ENCODE data around the gene RELT. TPM values are rescaled to one million over a fixed set of nuclear protein-coding genes. Genes with fewer than 3 reads are reported as not detected.

Gene RELT
- total RNA-seq, 1 donor from 2014 or later, result 5.2 TPM

DNA sequence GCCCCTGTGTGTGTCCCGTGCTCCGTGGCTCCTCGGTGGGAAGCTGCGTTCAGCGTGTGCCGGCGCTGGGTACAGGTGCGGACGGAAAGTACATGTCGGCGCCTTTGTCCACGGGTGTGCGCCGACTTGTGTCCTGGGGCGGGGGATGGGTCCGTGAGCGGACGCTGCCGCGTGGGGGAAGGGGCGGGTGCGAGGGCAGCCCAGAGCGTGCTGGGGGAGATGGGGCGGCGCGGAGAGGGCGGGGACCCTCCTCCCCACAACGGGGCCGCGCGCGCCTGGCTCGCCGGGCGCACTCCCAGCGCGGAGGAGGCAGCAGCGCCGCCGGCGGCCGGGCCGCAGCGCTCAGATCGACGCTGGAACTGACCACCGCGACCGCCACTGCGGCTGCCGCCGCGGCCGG is 33.6 kb upstream of the RELT start:
- H3K4me2 ChIP-seq (ENCODE audit: low read length), result peak overlapping the region; percentile 68
- H3K27me3 ChIP-seq (ENCODE audit: insufficient read depth, low read length), result no peaks in the 10 kb centered on the region
- H3K9me3 ChIP-seq (ENCODE audit: insufficient read depth, low read depth, low read length), result no peaks in the 10 kb centered on the region
- no peaks in the 10 kb centered on the region for H3K36me3 ChIP-seq (ENCODE audit: insufficient read depth, low read length)
- peaks cover 15% of the 10 kb centered on the region for H3K4me1 ChIP-seq (ENCODE audit: insufficient read depth, low read length)
- FAIRE-seq, result no peak
- H3K36me3 Mint-ChIP-seq (ENCODE audit: low read depth, unreplicated experiment), result peaks cover 4% of the 10 kb centered on the region
- no peak overlapping the region for H2AFZ ChIP-seq (ENCODE audit: low read depth, low read length)
- H3K79me2 ChIP-seq (ENCODE audit: insufficient read depth, low read length), result peaks cover 94% of the 10 kb centered on the region
- H3K27ac ChIP-seq (ENCODE audit: low read depth, low read length), result no peak overlapping the region
- peak overlapping the region; percentile 78 for H3K27ac Mint-ChIP-seq (ENCODE audit: unreplicated experiment)
- H3K4me1 Mint-ChIP-seq (ENCODE audit: low read depth, unreplicated experiment), result peaks cover 17% of the 10 kb centered on the region
- no peaks in the 10 kb centered on the region for H3K9me3 Mint-ChIP-seq (ENCODE audit: unreplicated experiment)
- H3K4me3 ChIP-seq (ENCODE audit: insufficient read depth, low read depth, low read length), result no peak overlapping the region
- no peak for TF ChIP-seq EZH2 (IDR thresholded peaks at IDR 0.05; ENCODE audit: insufficient read depth, low read length)
- TF ChIP-seq, protein P1, sequence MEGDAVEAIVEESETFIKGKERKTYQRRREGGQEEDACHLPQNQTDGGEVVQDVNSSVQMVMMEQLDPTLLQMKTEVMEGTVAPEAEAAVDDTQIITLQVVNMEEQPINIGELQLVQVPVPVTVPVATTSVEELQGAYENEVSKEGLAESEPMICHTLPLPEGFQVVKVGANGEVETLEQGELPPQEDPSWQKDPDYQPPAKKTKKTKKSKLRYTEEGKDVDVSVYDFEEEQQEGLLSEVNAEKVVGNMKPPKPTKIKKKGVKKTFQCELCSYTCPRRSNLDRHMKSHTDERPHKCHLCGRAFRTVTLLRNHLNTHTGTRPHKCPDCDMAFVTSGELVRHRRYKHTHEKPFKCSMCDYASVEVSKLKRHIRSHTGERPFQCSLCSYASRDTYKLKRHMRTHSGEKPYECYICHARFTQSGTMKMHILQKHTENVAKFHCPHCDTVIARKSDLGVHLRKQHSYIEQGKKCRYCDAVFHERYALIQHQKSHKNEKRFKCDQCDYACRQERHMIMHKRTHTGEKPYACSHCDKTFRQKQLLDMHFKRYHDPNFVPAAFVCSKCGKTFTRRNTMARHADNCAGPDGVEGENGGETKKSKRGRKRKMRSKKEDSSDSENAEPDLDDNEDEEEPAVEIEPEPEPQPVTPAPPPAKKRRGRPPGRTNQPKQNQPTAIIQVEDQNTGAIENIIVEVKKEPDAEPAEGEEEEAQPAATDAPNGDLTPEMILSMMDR (IDR thresholded peaks at IDR 0.05; ENCODE audit: insufficient read depth, low read depth, low read length), result no peak
- no peak for DNase-seq (ENCODE audit: low read depth)
- peak overlapping the region; percentile 41 for H3K4me3 Mint-ChIP-seq (ENCODE audit: unreplicated experiment)
- peaks cover 96% of the 10 kb centered on the region for H4K20me1 ChIP-seq (ENCODE audit: insufficient read depth, low read length)
- no peaks in the 10 kb centered on the region for H3K27me3 Mint-ChIP-seq (ENCODE audit: low read depth, unreplicated experiment)
- H3K9ac ChIP-seq (ENCODE audit: low read length), result no peak overlapping the region

DNA sequence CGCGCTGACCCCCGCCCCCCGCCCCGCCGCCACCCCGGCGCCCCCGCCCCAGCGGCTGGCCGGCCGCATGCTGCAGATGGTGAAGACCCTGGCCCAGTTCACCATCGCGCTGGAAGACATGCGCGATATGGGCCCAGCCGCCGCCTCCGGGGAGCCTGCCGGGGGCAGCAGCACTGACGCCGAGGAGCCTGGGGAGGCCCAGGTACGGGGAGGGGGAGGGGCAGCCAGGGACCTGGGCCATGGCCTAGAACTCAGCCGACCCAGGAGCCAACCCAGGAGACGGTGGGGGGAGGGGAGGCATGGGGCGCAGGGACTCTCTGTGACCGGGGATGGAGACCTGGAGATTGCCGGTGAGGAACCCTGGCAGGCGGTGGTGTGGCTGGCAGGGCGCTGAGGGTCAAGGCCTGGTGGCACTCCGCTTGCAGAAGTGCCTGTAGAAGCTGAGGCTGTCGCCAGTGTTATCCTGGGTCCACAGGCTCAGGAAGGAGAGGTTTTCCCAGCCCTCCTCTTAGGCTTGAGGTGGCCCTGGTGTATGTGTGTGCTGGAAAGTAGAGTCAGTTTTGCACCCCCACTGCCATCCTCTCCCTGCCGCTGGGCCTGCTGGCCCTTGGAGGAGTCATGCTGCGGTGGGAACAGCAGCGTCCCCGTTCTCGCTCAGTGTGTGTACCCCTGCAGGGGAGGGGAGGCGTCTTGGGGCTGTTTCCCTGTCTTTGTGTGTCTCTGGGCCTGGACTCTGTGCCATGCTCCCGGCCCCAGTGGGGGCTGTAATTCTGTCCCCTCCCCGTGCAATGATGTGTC is 32.9 kb upstream of the RELT start:
- H3K9me3 Mint-ChIP-seq (ENCODE audit: unreplicated experiment), result no peaks in the 10 kb centered on the region
- peak overlapping the region; percentile 70 for H3K4me3 Mint-ChIP-seq (ENCODE audit: unreplicated experiment)
- no peak overlapping the region for H2AFZ ChIP-seq (ENCODE audit: low read depth, low read length)
- peaks cover 94% of the 10 kb centered on the region for H3K79me2 ChIP-seq (ENCODE audit: insufficient read depth, low read length)
- no peak overlapping the region for H3K4me3 ChIP-seq (ENCODE audit: insufficient read depth, low read depth, low read length)
- H3K36me3 Mint-ChIP-seq (ENCODE audit: low read depth, unreplicated experiment), result peaks cover 4% of the 10 kb centered on the region
- H3K36me3 ChIP-seq (ENCODE audit: insufficient read depth, low read length), result peaks cover 2% of the 10 kb centered on the region
- TF ChIP-seq EZH2 (IDR thresholded peaks at IDR 0.05; ENCODE audit: insufficient read depth, low read length), result no peak
- TF ChIP-seq, protein P1 (IDR thresholded peaks at IDR 0.05; ENCODE audit: insufficient read depth, low read depth, low read length), result no peak
- H3K27ac ChIP-seq (ENCODE audit: low read depth, low read length), result no peak overlapping the region
- H4K20me1 ChIP-seq (ENCODE audit: insufficient read depth, low read length), result peaks cover 96% of the 10 kb centered on the region
- no peaks in the 10 kb centered on the region for H3K27me3 ChIP-seq (ENCODE audit: insufficient read depth, low read length)
- H3K4me2 ChIP-seq (ENCODE audit: low read length), result peak overlapping the region; percentile 68
- no peak overlapping the region for H3K27ac Mint-ChIP-seq (ENCODE audit: unreplicated experiment)
- no peak for FAIRE-seq
- H3K4me1 ChIP-seq (ENCODE audit: insufficient read depth, low read length), result peaks cover 15% of the 10 kb centered on the region
- H3K9me3 ChIP-seq (ENCODE audit: insufficient read depth, low read depth, low read length), result no peaks in the 10 kb centered on the region
- DNase-seq (ENCODE audit: low read depth), result no peak
- H3K4me1 Mint-ChIP-seq (ENCODE audit: low read depth, unreplicated experiment), result peaks cover 15% of the 10 kb centered on the region
- H3K9ac ChIP-seq (ENCODE audit: low read length), result no peak overlapping the region
- H3K27me3 Mint-ChIP-seq (ENCODE audit: low read depth, unreplicated experiment), result no peaks in the 10 kb centered on the region

DNA sequence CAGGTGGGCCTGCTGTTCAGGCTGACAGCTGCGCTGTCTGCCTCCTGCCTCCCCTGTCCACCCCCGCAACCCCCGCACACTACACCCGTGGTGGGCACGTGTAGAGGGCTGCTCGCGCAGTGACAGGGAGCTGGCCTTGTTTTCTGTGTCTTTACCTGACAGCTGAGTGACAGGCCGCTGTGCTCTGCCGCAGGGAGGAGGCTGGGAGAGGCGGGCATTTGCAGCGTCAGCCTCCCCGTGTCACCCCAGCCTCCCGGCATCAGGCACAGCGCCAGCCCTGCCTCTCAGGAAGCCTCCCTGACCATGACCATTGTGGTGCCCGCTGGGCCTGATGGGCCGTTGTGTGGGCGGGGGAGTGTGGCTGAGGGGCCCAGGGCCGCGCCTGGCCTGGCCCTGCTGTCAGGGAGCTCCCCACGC is 32.0 kb upstream of the RELT start:
- H3K4me3 Mint-ChIP-seq (ENCODE audit: unreplicated experiment), result no peak overlapping the region
- Histone ChIP-seq H3K36me3 (ENCODE audit: insufficient read depth, low read length) (peaks cover 4% of the 10 kb centered on the region), H3K9ac (ENCODE audit: low read length) (peak overlapping the region; percentile 9), H4K20me1 (ENCODE audit: insufficient read depth, low read length) (peaks cover 96% of the 10 kb centered on the region), H3K4me1 (ENCODE audit: insufficient read depth, low read length) (peaks cover 15% of the 10 kb centered on the region), H3K9me3 (ENCODE audit: insufficient read depth, low read depth, low read length) (no peaks in the 10 kb centered on the region), H3K27me3 (ENCODE audit: insufficient read depth, low read length) (no peaks in the 10 kb centered on the region), H3K27ac (ENCODE audit: low read depth, low read length) (no peak overlapping the region), H3K79me2 (ENCODE audit: insufficient read depth, low read length) (peaks cover 88% of the 10 kb centered on the region), H3K4me2 (ENCODE audit: low read length) (peak overlapping the region; percentile 52), H3K4me3 (ENCODE audit: insufficient read depth, low read depth, low read length) (no peak overlapping the region), H2AFZ (ENCODE audit: low read depth, low read length) (no peak overlapping the region)
- FAIRE-seq (no peak), DNase-seq (ENCODE audit: low read depth) (no peak)
- peaks cover 10% of the 10 kb centered on the region for H3K4me1 Mint-ChIP-seq (ENCODE audit: low read depth, unreplicated experiment)
- no peaks in the 10 kb centered on the region for H3K9me3 Mint-ChIP-seq (ENCODE audit: unreplicated experiment)
- H3K27ac Mint-ChIP-seq (ENCODE audit: unreplicated experiment), result no peak overlapping the region
- TF ChIP-seq EZH2 (IDR thresholded peaks at IDR 0.05; ENCODE audit: insufficient read depth, low read length), result no peak
- TF ChIP-seq, protein P1 (IDR thresholded peaks at IDR 0.05; ENCODE audit: insufficient read depth, low read depth, low read length), result no peak
- no peaks in the 10 kb centered on the region for H3K27me3 Mint-ChIP-seq (ENCODE audit: low read depth, unreplicated experiment)
- H3K36me3 Mint-ChIP-seq (ENCODE audit: low read depth, unreplicated experiment), result peaks cover 4% of the 10 kb centered on the region

Data from astrocyte (in vitro differentiated cells and primary cell).